Stomach smooth muscle (tissue), 2 donors: ENCODE measurements around the gene OMD.

Experiments
- H3K27ac ChIP-seq: one replicate; pipeline ENCODE4 v1.7.0; 2013; ENCODE audit warnings: mild to moderate bottlenecking, low read length, inconsistent platforms
- H3K27me3 ChIP-seq, 2 donors: one replicate each; pipeline ENCODE4 v1.7.0; 2013; ENCODE audit warnings: low read length in 2 of 2; ENCODE audit not compliant: insufficient read depth in 2 of 2, control insufficient read depth in 1 of 2
- H3K36me3 ChIP-seq, 2 donors: one replicate each; pipeline ENCODE4 v1.7.0; 2013; ENCODE audit warnings: low read length in 2 of 2; ENCODE audit not compliant: control insufficient read depth in 2 of 2, insufficient read depth in 2 of 2
- H3K4me1 ChIP-seq: one replicate; pipeline ENCODE4 v1.7.0; 2013; ENCODE audit warnings: low read length; ENCODE audit not compliant: control insufficient read depth, insufficient read depth
- H3K4me3 ChIP-seq, 2 donors: one replicate each; pipeline ENCODE4 v1.7.0; 2013; ENCODE audit warnings: low read length in 2 of 2
- H3K9ac ChIP-seq, 2 donors: one replicate each; pipeline ENCODE4 v1.7.0; 2013; ENCODE audit warnings: low read length in 2 of 2, mild to moderate bottlenecking in 1 of 2
- H3K9me3 ChIP-seq, 2 donors: one replicate each; pipeline ENCODE4 v1.7.0; 2013; ENCODE audit warnings: low read length in 2 of 2; ENCODE audit not compliant: control insufficient read depth in 2 of 2
- donor health status: healthy.
- donor health status: Pancreatic carcinoma.

Gene OMD

DNA sequence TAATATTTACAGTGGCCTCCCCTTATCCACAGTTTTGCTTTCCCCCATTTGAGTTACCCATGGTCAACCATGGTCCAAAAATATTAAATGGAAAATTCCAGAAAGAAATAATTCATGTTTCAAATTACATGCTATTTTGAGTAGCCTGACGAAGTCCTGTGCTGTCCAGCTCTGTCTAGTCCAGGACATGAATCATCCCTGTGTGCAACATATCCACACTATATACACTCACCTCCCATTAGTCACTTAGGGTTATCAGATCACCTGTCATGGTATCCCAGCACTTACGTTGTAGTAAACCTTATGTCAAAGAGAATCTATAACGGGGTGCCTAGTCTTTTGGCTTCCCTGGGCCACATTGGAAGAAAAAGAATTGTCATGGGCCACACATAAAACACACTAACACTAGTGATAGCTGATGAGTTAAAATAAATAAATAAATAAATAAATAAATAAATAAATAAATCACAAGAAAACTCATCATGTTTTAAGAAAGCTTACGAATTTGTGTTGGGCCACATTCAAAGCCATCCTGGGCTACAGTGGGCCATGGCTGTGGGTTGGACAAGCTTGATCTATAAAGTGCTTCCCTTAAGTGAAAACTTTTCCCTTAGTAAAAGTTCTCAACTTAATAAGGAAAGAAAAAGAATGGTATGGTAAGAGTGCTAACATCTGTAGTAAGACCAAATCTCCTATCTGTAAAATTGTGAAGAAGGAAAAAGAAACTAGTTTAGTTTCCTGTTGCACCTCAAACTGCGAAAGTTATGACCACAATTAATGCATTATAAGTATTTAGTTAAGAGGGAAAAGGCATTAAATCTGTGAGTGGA is 15.9 kb upstream of the OMD start:
- no peaks in the 10 kb centered on the region for H3K36me3 ChIP-seq
- no peaks in the 10 kb centered on the region for H3K9me3 ChIP-seq
- H3K27me3 ChIP-seq = no peaks in the 10 kb centered on the region
- H3K4me1 ChIP-seq = no peaks in the 10 kb centered on the region
- H3K4me3 ChIP-seq = no peak overlapping the region
- H3K9ac ChIP-seq = no peak overlapping the region
- H3K27ac ChIP-seq = no peak overlapping the region

GRCh38 chr9:92438900-92439526 is 14.7 kb upstream of the OMD start:
- H3K4me3 ChIP-seq = no peak overlapping the region
- H3K27ac ChIP-seq = no peak overlapping the region
- H3K36me3 ChIP-seq = no peaks in the 10 kb centered on the region
- H3K27me3 ChIP-seq = no peaks in the 10 kb centered on the region
- no peak overlapping the region for H3K9ac ChIP-seq
- H3K4me1 ChIP-seq = no peaks in the 10 kb centered on the region
- no peaks in the 10 kb centered on the region for H3K9me3 ChIP-seq

- Histone ChIP-seq H3K36me3 (no peaks in the 10 kb centered on the region), H3K9me3 (no peaks in the 10 kb centered on the region), H3K27me3 (no peaks in the 10 kb centered on the region), H3K4me3 (no peak overlapping the region), H3K27ac (no peak overlapping the region), H3K4me1 (no peaks in the 10 kb centered on the region), H3K9ac (no peak overlapping the region)
Measured at GRCh38 chr9:92435263-92435662, 11.0 kb upstream of the OMD start.

DNA sequence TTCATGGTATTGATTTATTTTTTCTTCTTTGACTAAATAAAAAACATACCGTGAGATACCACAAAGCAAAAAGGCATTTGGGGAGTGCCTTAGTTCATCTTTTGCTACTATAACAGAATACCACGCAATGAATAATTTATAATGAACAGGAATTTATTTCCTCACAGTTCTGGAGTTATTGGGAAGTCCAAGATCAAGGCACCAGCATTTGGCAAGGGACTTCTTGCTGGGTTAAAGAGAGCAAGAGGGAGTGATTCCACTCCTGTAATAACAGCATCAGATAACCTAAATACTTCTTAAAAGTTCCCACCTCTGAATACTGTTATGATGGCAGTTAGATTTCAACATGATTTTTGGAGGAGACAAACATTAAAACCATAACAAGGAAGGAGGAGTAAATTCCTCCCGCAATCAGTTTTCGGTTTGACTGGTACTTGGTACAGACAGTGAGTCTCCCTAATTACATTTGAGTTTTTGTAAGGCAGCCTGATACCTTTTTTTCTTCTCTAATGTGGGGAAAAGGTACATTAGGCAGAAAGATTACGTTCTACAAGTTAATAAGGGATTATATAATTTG is 8.8 kb upstream of the OMD start:
- Histone ChIP-seq H3K4me1 (no peaks in the 10 kb centered on the region), H3K27me3 (no peaks in the 10 kb centered on the region), H3K4me3 (no peak overlapping the region), H3K36me3 (no peaks in the 10 kb centered on the region), H3K9ac (no peak overlapping the region), H3K27ac (no peak overlapping the region), H3K9me3 (no peaks in the 10 kb centered on the region)

DNA sequence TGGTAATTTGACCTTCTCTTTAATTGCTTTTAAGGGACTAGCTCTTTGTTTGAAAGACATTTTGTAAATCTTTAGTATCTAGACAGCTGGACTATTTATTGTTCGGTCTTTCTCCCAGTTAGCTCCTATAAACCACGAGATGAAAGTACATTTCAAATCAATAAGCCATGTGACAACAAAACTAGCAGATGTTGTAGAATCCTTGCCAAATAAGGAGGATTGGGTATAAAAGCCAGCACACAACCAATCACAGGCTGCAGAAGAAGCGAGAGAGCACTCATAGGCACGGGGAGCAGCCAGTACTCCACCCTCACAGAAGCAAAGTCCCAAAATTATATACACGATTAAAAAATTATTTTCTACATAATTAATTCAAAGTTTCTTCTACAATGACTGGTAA is 8.1 kb upstream of the OMD start:
- Histone ChIP-seq H3K27ac (no peak overlapping the region), H3K9ac (no peak overlapping the region), H3K4me3 (no peak overlapping the region), H3K27me3 (no peaks in the 10 kb centered on the region), H3K4me1 (no peaks in the 10 kb centered on the region), H3K36me3 (no peaks in the 10 kb centered on the region), H3K9me3 (no peaks in the 10 kb centered on the region)

- Histone ChIP-seq H3K4me3 (no peak overlapping the region), H3K27me3 (no peaks in the 10 kb centered on the region), H3K36me3 (no peaks in the 10 kb centered on the region), H3K27ac (no peak overlapping the region), H3K4me1 (no peaks in the 10 kb centered on the region), H3K9me3 (no peaks in the 10 kb centered on the region), H3K9ac (no peak overlapping the region)
Measured at GRCh38 chr9:92429836-92430235, 5.6 kb upstream of the OMD start.

DNA sequence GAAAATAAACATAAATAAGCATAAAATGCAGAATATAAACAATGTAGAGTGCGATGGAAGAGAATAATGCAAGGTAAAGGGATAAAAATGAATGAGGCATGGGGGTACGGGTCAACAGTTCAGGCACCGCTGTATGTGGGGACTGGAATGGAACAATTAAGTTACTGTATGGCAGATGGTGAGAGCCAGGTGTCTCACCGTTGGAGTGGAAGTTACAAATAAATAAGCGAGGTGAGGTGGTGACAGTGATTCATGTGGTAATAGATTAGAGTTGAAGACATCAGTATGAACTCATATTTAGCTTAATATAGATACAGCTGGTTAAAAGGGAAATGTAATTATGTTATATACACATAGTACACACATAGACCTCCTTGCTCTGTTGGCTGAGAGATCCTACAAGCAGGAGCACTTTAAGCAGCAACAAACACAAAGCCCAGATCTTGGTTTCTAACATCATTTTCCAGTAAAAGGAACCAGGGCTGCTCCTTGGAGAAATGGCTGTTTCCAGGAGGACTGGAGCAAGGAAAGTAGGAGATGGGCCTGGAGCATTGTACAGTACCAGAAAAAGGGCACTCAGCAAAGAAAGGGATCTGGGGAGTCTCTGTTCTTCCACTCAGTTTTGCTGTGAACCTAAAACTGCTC is 2.4 kb upstream of the OMD start:
- Histone ChIP-seq H3K9me3 (no peaks in the 10 kb centered on the region), H3K4me1 (no peaks in the 10 kb centered on the region), H3K27me3 (no peaks in the 10 kb centered on the region), H3K9ac (peak overlapping the region in 1 of 2 donors; percentile 29), H3K27ac (peak overlapping the region; percentile 24), H3K36me3 (no peaks in the 10 kb centered on the region), H3K4me3 (no peak overlapping the region)

DNA sequence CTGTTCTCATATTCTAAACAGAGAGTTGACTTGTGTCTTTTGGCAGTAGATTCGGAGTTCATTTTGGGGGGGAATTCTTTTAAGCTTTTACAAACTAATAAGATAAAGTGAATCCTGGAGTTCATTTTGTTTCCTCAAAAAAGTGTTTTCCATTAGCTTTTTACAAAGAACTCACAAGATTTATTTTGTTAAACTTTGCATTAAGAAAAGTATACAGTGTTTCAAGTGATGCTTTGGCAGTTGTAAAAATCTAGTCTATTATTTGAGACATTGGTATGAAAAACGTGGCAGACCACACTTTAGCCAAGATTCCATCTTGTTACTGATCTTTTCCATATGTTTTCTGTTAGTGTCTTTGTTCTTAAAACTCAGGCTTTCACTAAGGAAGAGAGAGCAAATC is 1.2 kb upstream of the OMD start:
- no peak overlapping the region for H3K27ac ChIP-seq
- no peaks in the 10 kb centered on the region for H3K36me3 ChIP-seq
- H3K9ac ChIP-seq = no peak overlapping the region
- no peaks in the 10 kb centered on the region for H3K27me3 ChIP-seq
- no peaks in the 10 kb centered on the region for H3K4me1 ChIP-seq
- no peaks in the 10 kb centered on the region for H3K9me3 ChIP-seq
- H3K4me3 ChIP-seq = no peak overlapping the region

DNA sequence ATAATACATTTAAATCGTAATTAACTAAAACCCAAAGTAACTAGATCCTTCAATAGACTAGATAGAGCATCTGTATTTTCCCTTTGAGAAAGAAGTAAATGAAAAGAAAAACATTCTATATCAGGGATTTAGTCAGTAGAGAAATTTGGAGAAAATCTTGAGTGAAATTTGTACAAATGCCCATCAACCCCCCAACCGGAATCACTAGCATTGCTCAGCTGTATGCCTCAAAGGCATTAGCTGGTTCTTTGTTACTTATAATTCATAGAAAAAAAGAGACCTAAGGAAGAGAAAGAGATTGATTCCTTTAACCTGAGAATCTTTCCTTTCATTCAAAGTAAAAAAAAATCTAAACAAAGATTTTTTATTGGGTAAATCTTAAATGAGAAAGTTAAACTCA is 659 bp downstream of the OMD start:
- Histone ChIP-seq H3K4me1 (no peaks in the 10 kb centered on the region), H3K4me3 (no peak overlapping the region), H3K27ac (no peak overlapping the region), H3K9ac (no peak overlapping the region), H3K9me3 (no peaks in the 10 kb centered on the region), H3K27me3 (no peaks in the 10 kb centered on the region), H3K36me3 (no peaks in the 10 kb centered on the region)

GRCh38 chr9:92422611-92423338 is 1.5 kb downstream of the OMD start:
- H3K9me3 ChIP-seq = no peaks in the 10 kb centered on the region
- H3K4me3 ChIP-seq = peak overlapping the region in 1 of 2 donors; percentile 16

More at GRCh38 chr9:92422611-92423338, 1.5 kb downstream of the OMD start:
- H3K27me3 ChIP-seq = no peaks in the 10 kb centered on the region
- no peak overlapping the region for H3K9ac ChIP-seq
- H3K27ac ChIP-seq = no peak overlapping the region
- no peaks in the 10 kb centered on the region for H3K36me3 ChIP-seq
- H3K4me1 ChIP-seq = no peaks in the 10 kb centered on the region
